Measurements from ENCODE around the gene CAMK1D. TPM values are rescaled to one million over a fixed set of nuclear protein-coding genes. Genes with fewer than 3 reads are reported as not detected.

CAMK1D gene
- total RNA-seq, 2 experiments from 2014 or later, result 19.0 to 25.6 TPM

GRCh38 chr10:12617191-12618175 lies 268.1 kb downstream of the CAMK1D start:
- no peaks in the 10 kb centered on the region for H3K9me3 ChIP-seq (ENCODE audit: low read length)
- no peak for TF ChIP-seq CTCF (conservative IDR thresholded peaks at IDR 0.05; ENCODE audit: low read length)
- TF ChIP-seq EZH2phosphoT487 (IDR thresholded peaks at IDR 0.05; ENCODE audit: borderline replicate concordance, low read depth, low read length), result no peak
- POLR2A ChIA-PET, result no interaction called here
- no TSS peak for BruUV-seq (replicated peaks)
- no peaks in the 10 kb centered on the region for H3K9me2 ChIP-seq (ENCODE audit: insufficient read depth, low read length)
- H3K79me2 ChIP-seq (ENCODE audit: insufficient read depth, low read depth, low read length), result no peaks in the 10 kb centered on the region
- no peak overlapping the region for H3K27ac ChIP-seq (ENCODE audit: low read depth, low read length, poor library complexity, severe bottlenecking)
- no peak overlapping the region for H3K4me3 ChIP-seq (ENCODE audit: low read depth, low read length, poor library complexity, severe bottlenecking)
- CTCF ChIA-PET (ENCODE audit: unreplicated experiment), result no interaction called here
- H3K36me3 ChIP-seq (ENCODE audit: insufficient read depth, low read length), result no peaks in the 10 kb centered on the region
- H3K4me2 ChIP-seq (ENCODE audit: low read length), result no peak overlapping the region
- H3K4me1 ChIP-seq (ENCODE audit: insufficient read depth, low read length, poor library complexity, severe bottlenecking), result no peaks in the 10 kb centered on the region
- DNase-seq (ENCODE audit: low spot score), result no peak
- intact Hi-C loops (cut with micrococcal nuclease; ENCODE audit: unreplicated experiment), result no loop called here
- no peaks in the 10 kb centered on the region for H4K20me1 ChIP-seq (ENCODE audit: insufficient read depth, low read length)
- no peak overlapping the region for H2AFZ ChIP-seq (ENCODE audit: low read length)

- BruUV-seq (replicated peaks), result no TSS peak
- no peak overlapping the region for H3K27ac ChIP-seq (ENCODE audit: low read depth, low read length, poor library complexity, severe bottlenecking)
- no peaks in the 10 kb centered on the region for H3K9me2 ChIP-seq (ENCODE audit: insufficient read depth, low read length)
- no peaks in the 10 kb centered on the region for H3K4me1 ChIP-seq (ENCODE audit: insufficient read depth, low read length, poor library complexity, severe bottlenecking)
- POLR2A ChIA-PET, result interaction anchor here (1.1 kb wide), 1 partner anchor 9 kb away, joined by 3 read pairs; no protein-coding TSS in a partner anchor
- H4K20me1 ChIP-seq (ENCODE audit: insufficient read depth, low read length), result no peaks in the 10 kb centered on the region
- H3K36me3 ChIP-seq (ENCODE audit: insufficient read depth, low read length), result no peaks in the 10 kb centered on the region
- intact Hi-C loops (cut with micrococcal nuclease; ENCODE audit: unreplicated experiment), result no loop called here
- no peak for TF ChIP-seq EZH2phosphoT487 (IDR thresholded peaks at IDR 0.05; ENCODE audit: borderline replicate concordance, low read depth, low read length)
- TF ChIP-seq CTCF (conservative IDR thresholded peaks at IDR 0.05; ENCODE audit: low read length), result no peak
- DNase-seq (ENCODE audit: low spot score), result no peak
- H3K4me3 ChIP-seq (ENCODE audit: low read depth, low read length, poor library complexity, severe bottlenecking), result no peak overlapping the region
- no peak overlapping the region for H2AFZ ChIP-seq (ENCODE audit: low read length)
- no peaks in the 10 kb centered on the region for H3K79me2 ChIP-seq (ENCODE audit: insufficient read depth, low read depth, low read length)
- no peak overlapping the region for H3K4me2 ChIP-seq (ENCODE audit: low read length)
- no peaks in the 10 kb centered on the region for H3K9me3 ChIP-seq (ENCODE audit: low read length)
- CTCF ChIA-PET (ENCODE audit: unreplicated experiment), result no interaction called here
Measured at GRCh38 chr10:12622016-12622415, 272.7 kb downstream of the CAMK1D start.

- H3K4me1 ChIP-seq (ENCODE audit: insufficient read depth, low read length, poor library complexity, severe bottlenecking), result no peaks in the 10 kb centered on the region
- H3K4me3 ChIP-seq (ENCODE audit: low read depth, low read length, poor library complexity, severe bottlenecking), result no peak overlapping the region
- H3K9me2 ChIP-seq (ENCODE audit: insufficient read depth, low read length), result no peaks in the 10 kb centered on the region
- CTCF ChIA-PET (ENCODE audit: unreplicated experiment), result no interaction called here
- H3K79me2 ChIP-seq (ENCODE audit: insufficient read depth, low read depth, low read length), result no peaks in the 10 kb centered on the region
- H3K4me2 ChIP-seq (ENCODE audit: low read length), result no peak overlapping the region
- no peaks in the 10 kb centered on the region for H3K9me3 ChIP-seq (ENCODE audit: low read length)
- BruUV-seq (replicated peaks), result no TSS peak
- no peaks in the 10 kb centered on the region for H3K36me3 ChIP-seq (ENCODE audit: insufficient read depth, low read length)
- intact Hi-C loops (cut with micrococcal nuclease; ENCODE audit: unreplicated experiment), result no loop called here
- H4K20me1 ChIP-seq (ENCODE audit: insufficient read depth, low read length), result no peaks in the 10 kb centered on the region
- TF ChIP-seq CTCF (conservative IDR thresholded peaks at IDR 0.05; ENCODE audit: low read length), result no peak
- no peak for TF ChIP-seq EZH2phosphoT487 (IDR thresholded peaks at IDR 0.05; ENCODE audit: borderline replicate concordance, low read depth, low read length)
- no peak overlapping the region for H2AFZ ChIP-seq (ENCODE audit: low read length)
- no peak for DNase-seq (ENCODE audit: low spot score)
- POLR2A ChIA-PET, result interaction anchor here (1.1 kb wide), 1 partner anchor 10 kb away, joined by 3 read pairs; no protein-coding TSS in a partner anchor
- no peak overlapping the region for H3K27ac ChIP-seq (ENCODE audit: low read depth, low read length, poor library complexity, severe bottlenecking)
Measured at GRCh38 chr10:12622691-12623090, 273.3 kb downstream of the CAMK1D start.

Measured in OCI-LY7 (cell line).